HG02642 (cell line): ENCODE measurements around the gene TPK1.
A peak's percentile ranks its signal among the peaks of the same experiment; 100 is the strongest.

Experiments used
- ATAC-seq: cut with Tn5 transposase; IDR thresholded peaks from one replicate; pipeline ENCODE4 v1.9.1; 2021; ENCODE audit warnings: mild to moderate bottlenecking; ENCODE audit not compliant: unreplicated experiment, poor library complexity

Gene TPK1

DNA sequence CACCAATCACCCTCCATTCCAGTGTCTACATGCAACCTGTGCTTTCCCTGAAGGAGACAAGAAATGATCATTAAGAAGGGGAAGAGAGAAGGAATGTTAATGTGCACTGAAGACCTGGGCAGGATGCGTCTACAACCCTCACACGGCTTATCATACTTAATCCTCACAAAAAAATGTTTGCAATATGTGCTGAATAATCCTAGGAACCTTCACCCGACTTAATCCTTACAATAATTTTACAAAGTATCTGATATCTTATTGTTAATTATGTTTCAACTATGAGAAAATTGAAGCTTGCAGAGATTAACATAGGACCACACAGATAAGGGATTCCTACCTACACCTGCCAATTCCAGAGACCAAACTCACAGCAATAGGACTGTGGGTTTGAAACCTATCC is 287.3 kb downstream of the TPK1 start:
- ATAC-seq, result no peak

GRCh38 chr7:144547888-144548287 is 288.0 kb downstream of the TPK1 start:
- no peak for ATAC-seq

DNA sequence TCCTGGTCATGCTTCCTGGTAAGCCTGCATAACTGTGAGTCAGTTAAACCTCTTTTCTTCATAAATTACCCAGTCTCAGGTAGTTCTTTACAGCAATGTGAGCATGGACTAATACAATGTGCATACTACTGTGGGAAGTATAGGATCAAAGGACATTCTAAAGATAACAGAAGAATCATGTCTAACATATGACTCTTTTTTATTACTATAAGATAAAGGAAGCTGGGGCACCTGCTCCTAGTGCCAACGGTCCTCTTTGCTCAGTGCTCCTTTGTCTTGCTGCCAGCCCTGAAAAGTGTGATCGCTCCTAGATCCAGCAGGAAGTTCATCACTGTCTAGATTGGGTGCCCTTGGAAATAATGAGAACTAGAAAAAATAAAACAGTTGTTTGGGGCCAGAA is 289.1 kb downstream of the TPK1 start:
- ATAC-seq, result no peak

DNA sequence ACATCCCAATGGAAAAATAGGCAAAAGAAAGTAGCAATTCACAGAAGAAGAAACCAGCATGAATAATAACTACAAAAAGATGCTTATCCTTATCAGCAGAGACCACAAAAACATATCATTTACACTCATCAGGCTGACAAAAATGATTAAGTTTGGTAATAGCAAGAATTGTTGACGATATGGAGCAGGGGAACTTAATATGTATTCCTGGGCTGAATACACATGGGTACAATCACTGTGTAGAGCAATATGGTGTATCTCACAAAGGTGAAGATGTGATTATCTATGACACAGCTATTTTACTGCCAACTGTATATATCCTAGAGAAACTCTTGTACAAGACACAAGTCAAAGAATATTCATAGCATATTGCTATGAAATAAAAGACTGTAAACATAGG is 290.5 kb downstream of the TPK1 start:
- ATAC-seq, result no peak

DNA sequence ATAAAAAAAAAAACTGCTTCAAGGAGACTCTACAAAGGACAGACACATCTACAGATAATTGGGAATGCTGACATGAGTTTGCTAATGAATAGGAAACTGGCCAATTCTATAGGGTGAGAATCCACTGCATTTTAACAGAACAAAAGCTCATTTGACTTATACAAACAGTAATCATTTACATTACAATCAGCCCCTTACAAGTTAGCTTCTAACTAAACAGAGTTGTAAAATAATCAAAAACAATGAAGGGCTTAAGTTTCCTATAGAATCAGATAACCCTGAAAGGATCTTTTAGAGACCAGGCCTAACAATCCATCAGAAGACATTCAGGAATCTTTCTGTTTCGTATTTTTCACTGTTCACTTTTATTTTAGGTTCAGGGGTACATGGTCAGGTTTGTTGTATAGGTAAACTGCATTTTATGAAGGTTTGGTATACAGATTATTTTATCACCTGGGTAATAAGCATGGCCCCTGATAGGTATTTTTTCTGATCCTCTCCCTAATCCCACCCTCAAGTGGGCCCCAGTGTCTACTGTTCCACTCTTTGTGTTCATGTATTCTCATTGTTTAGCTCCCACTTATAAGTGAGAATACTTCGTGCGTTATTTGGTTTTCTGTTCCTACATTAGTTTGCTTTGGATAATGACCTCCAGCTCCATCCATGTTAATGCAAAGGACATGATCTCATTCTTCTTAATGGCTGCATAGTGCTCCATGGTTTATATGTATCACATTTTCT is 301.0 kb downstream of the TPK1 start:
- ATAC-seq, result no peak

GRCh38 chr7:144534196-144534595 is 301.7 kb downstream of the TPK1 start:
- no peak for ATAC-seq

- ATAC-seq, result no peak
Measured at GRCh38 chr7:144531181-144531580, 304.7 kb downstream of the TPK1 start.

DNA sequence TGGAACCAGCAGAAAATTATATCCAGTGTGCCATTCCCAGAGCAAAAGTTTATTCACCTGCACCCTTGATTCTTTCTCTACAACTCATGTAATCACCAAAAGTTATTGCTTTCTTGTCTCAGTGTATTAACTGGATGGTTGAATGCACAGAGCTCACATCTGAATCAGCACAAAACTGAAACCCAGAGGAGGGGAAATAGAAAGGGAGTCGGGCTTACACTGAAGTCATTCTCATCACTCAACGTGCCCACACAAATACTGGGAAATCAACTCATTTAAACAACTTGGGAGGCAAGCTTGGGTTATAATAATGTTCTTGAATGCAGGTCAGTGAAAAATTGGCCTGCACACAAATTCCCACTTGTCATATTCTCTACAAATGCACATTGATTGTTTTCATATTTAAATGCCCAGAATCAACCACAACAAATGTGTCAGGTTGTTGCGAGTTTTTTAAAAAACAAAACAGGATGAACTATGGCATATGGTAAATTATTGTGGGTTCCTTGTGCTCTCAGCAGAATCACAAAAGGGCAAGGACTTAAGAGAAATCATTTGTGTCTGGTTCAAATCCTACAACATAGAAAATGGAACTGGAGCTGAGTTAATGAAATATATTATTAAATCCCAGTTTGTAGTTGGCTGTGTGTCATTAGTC is 306.5 kb downstream of the TPK1 start:
- ATAC-seq, result peak; percentile 96

GRCh38 chr7:144528536-144529045 is 307.3 kb downstream of the TPK1 start:
- no peak for ATAC-seq

DNA sequence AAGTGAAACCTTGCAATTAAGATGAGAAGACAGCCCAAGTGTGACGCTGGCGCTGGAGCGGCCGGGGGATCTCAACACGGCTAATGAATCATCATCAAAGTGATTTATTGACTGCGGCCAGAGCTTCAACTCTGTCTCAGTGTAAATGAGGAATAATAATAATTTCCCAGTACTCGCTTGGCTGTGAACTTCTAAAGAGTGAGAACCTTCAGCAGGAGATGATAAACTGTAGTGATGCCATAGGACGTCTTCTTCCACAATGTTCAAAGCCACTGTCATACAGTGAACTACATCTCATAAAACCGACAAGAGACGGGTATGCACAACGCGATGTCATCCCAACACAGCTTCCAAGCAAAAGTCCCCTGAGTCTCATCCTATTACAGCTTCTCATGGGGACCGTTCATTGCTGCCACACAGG is 308.8 kb downstream of the TPK1 start:
- ATAC-seq, result no peak

DNA sequence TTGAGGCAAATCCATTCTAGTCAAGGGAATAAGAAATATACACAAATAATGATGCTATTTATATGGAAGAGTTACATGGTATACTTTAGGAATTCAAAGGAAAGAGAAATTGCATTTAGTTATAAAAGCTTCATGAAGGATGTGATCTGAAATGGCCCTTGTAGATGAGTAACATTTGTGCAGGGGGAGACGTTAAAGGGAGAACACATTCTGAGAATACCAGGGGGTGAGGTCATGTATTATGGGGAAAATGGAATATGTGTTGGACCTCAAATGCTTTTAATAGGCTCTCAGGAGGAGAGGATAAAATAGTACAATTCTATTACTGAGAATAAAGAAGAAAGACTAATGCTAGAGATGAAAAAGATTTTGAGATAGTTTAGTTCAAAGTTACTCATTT is 309.9 kb downstream of the TPK1 start:
- no peak for ATAC-seq

GRCh38 chr7:144524271-144524670 is 311.6 kb downstream of the TPK1 start:
- no peak for ATAC-seq

- ATAC-seq, result no peak
Measured at GRCh38 chr7:144523621-144524020, 312.2 kb downstream of the TPK1 start.

- ATAC-seq, result no peak
Measured at GRCh38 chr7:144519925-144520324, 315.9 kb downstream of the TPK1 start.

DNA sequence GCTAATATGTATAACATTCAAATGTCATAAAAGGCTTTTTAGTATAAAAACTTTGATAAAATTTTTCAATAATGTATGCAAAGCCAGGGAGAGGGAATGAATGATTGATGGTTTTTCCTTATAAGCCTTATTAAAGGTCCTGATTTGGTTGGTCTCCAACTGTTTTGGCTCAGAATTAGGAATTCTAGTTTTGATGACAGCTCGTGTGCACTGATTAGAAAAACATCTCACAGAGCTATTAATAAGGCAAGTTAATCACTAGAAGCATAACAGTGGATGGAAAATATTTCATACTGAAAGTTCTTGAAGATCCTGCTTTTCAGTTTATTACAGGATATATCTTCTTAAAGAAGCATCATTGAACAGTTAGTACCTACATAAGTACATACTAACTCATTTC is 317.5 kb downstream of the TPK1 start:
- no peak for ATAC-seq

DNA sequence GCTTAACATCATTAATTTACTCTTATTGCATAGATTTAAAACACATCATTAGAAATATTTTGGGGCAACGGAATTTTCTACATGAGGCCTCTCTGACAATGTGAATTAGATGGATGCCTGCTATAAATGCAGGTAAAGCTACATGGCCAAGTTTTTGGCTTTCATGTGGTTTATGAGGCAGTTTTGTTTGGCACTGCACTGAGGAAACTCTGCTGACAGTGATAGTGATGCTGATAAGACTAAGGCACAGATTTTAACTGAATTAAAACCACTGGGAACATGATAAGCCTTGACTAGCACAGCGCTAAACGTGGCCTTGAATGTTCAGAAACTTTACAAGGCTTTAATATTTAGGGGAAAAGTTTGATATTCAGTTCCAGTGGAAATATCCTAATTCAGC is 318.1 kb downstream of the TPK1 start:
- no peak for ATAC-seq

- ATAC-seq, result no peak
Measured at GRCh38 chr7:144516729-144517525, 318.9 kb downstream of the TPK1 start.

DNA sequence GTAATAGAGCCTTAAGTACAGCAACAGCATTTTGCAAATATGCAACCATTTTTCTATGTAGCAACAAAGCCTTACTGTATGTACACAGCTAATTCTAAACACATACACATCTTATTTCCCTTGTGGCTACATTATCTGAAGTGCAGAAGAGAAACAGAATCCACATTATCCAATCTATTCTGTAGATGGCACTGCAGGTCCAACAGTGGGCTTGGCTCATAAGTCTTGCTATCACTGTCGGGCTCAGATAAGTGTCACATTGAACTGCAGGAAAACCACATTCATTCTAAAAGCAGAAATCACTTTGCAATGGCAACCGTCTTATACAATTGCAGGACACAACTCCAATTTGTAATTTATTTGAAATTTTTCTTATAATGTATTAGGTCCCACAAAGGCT is 322.5 kb downstream of the TPK1 start:
- ATAC-seq, result no peak

DNA sequence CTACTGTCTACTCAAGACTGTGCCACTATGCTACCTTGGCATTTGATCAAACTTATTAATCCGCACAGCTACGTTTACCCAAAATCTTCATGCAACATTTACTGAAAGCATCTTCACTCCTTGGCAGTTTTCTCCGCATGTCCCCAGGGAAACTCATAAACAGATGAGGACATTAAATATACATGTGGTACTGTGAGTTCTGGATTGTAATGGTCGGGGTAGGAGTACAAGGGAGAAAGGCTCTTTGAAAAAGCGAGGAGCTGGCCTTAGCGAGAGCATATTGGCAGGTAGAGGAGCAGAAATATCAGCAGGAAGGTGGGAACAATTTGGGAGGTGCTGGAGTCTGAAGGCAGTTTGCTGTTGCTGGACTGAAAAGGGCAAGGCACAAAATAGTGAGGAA is 325.2 kb downstream of the TPK1 start:
- no peak for ATAC-seq

- ATAC-seq, result peak; percentile 85
Measured at GRCh38 chr7:144508702-144509101, 327.2 kb downstream of the TPK1 start.

GRCh38 chr7:144503215-144503614 is 332.6 kb downstream of the TPK1 start:
- no peak for ATAC-seq
